ENCODE results near the gene RHBDD2.

- TF ChIP-seq CTCF (IDR thresholded peaks at IDR 0.05) (no peak), POLR2A (IDR thresholded peaks at IDR 0.05) (no peak), POLR2AphosphoS5 (IDR thresholded peaks at IDR 0.05) (no peak)
Observed at GRCh38 chr7:75872073-75872782, 6.6 kb upstream of the RHBDD2 start.

All from breast epithelium (tissue), 3 donors.